Measurements from ENCODE around the gene OR4D6. TPM values are rescaled to one million over a fixed set of nuclear protein-coding genes. Genes with fewer than 3 reads are reported as not detected.

The OR4D6 gene
- total RNA-seq, 1 experiment from 2014 or later = not detected

GRCh38 chr11:59473015-59473414 is 16.3 kb downstream of the OR4D6 start, which contains the start of gene OR4D10:
Gene OR4D10, plus strand, starts transcription at chr11:59473315. Its CDS starts 4,115 bp downstream, at chr11:59477430.
- no peak within 1 kb of the TSS for H4K91ac ChIP-seq (ENCODE audit: insufficient read length, low read depth, low read length)
- DNase-seq = no peak
- H3K4me2 ChIP-seq (ENCODE audit: insufficient read depth, insufficient read length, low read length) = no peak within 1 kb of the TSS
- TF ChIP-seq CTCF (conservative IDR thresholded peaks at IDR 0.05) = no peak
- H3K23ac ChIP-seq (ENCODE audit: insufficient read length, low read depth, low read length) = no peak within 1 kb of the TSS
- no peaks in the 10 kb centered on the region for H4K20me1 ChIP-seq (ENCODE audit: control insufficient read depth, insufficient read depth, insufficient read length)
- no peak within 1 kb of the TSS for H3K18ac ChIP-seq (ENCODE audit: insufficient read length, low read depth, low read length)
- H3K4me1 ChIP-seq (ENCODE audit: insufficient read depth, low read length) = no peaks in the 10 kb centered on the region
- H3K14ac ChIP-seq (ENCODE audit: insufficient read depth, low read length) = no peak within 1 kb of the TSS
- no peaks in the 10 kb centered on the region for H3K23me2 ChIP-seq (ENCODE audit: insufficient read length, low read depth, low read length, poor library complexity, severe bottlenecking)
- no peaks in the 10 kb centered on the region for H3K79me2 ChIP-seq (ENCODE audit: insufficient read depth, low read length)
- Mint-ChIP-seq H3K36me3 (ENCODE audit: insufficient read depth in 1 of 3, low read depth in 3 of 3) (no peaks in the 10 kb centered on the region), H3K27ac (no peak within 1 kb of the TSS), H3K4me1 (no peaks in the 10 kb centered on the region), H3K27me3 (ENCODE audit: low read depth) (peaks cover 2% of the 10 kb centered on the region; the same call in 1 of the 2 replicates), H3K4me3 (no peak within 1 kb of the TSS), H3K9me3 (no peaks in the 10 kb centered on the region)
- no peak within 1 kb of the TSS for H4K8ac ChIP-seq (replicated peaks; ENCODE audit: insufficient read length, low read depth, low read length)
- H3K4ac ChIP-seq (ENCODE audit: low read depth, low read length) = no peak within 1 kb of the TSS
- H3K79me1 ChIP-seq (ENCODE audit: insufficient read depth, low read depth, low read length, poor library complexity, severe bottlenecking) = no peaks in the 10 kb centered on the region
- H3K9me3 ChIP-seq (ENCODE audit: control insufficient read depth, low read depth, low read length) = no peaks in the 10 kb centered on the region
- H2AFZ ChIP-seq (ENCODE audit: low read length) = no peak within 1 kb of the TSS
- H3K27ac ChIP-seq (ENCODE audit: insufficient read length, low read depth, low read length) = no peak within 1 kb of the TSS
- H2BK12ac ChIP-seq (ENCODE audit: insufficient read length, low read depth, low read length) = no peak within 1 kb of the TSS
- no peak within 1 kb of the TSS for H2BK5ac ChIP-seq (ENCODE audit: insufficient read length, low read length)
- H2BK15ac ChIP-seq (ENCODE audit: low read depth, low read length) = no peak within 1 kb of the TSS
- H3K9ac ChIP-seq (ENCODE audit: extremely low read depth, insufficient read length, low read length) = no peak within 1 kb of the TSS
- no peaks in the 10 kb centered on the region for H3K27me3 ChIP-seq (ENCODE audit: insufficient read depth, low read length)
- no peak within 1 kb of the TSS for H4K5ac ChIP-seq (ENCODE audit: insufficient read length, low read depth, low read length)
- no peak within 1 kb of the TSS for H2BK120ac ChIP-seq (ENCODE audit: low read depth, low read length, poor library complexity, severe bottlenecking)
- H3K56ac ChIP-seq (ENCODE audit: insufficient read length, low read depth, low read length) = no peak within 1 kb of the TSS
- H3T11ph ChIP-seq (ENCODE audit: low read length) = no peak within 1 kb of the TSS
- H2BK20ac ChIP-seq (ENCODE audit: low read depth, low read length, poor library complexity, severe bottlenecking) = no peak within 1 kb of the TSS
- no peak within 1 kb of the TSS for H2AK5ac ChIP-seq (ENCODE audit: insufficient read length, low read length)
